KMS-11 (cell line): ENCODE measurements around the gene MEX3C.

ENCODE experiments used
- H2AFZ ChIP-seq: fragments of 200-600 bp; sonication (generic); 2 replicates; pipeline ENCODE4 v1.6.1; 2016; ENCODE audit warnings: antibody characterized with exemption, mixed run types, low read depth
- H3K27ac ChIP-seq: fragments of 200-600 bp; sonication (generic); 2 replicates; pipeline ENCODE4 v1.6.1; 2016; ENCODE audit warnings: mild to moderate bottlenecking, mixed run types
- H3K27me3 ChIP-seq: fragments of 200-600 bp; sonication (generic); 2 replicates; pipeline ENCODE4 v1.6.1; 2017; ENCODE audit warnings: mild to moderate bottlenecking, low read depth, mixed run types, moderate library complexity; ENCODE audit not compliant: insufficient read depth
- H3K36me3 ChIP-seq: fragments of 200-600 bp; sonication (generic); 2 replicates; pipeline ENCODE4 v1.6.1; 2017; ENCODE audit warnings: mild to moderate bottlenecking, mixed run types; ENCODE audit not compliant: insufficient read depth
- H3K4me1 ChIP-seq: fragments of 200-600 bp; sonication (generic); 2 replicates; pipeline ENCODE4 v1.6.1; 2016; ENCODE audit warnings: mild to moderate bottlenecking, low read depth, mixed run types; ENCODE audit not compliant: poor library complexity, severe bottlenecking
- H3K4me2 ChIP-seq: fragments of 200-600 bp; sonication (generic); 2 replicates; pipeline ENCODE4 v1.7.0; 2016; ENCODE audit warnings: mild to moderate bottlenecking, mixed run types
- H3K4me3 ChIP-seq: fragments of 200-600 bp; sonication (generic); IDR thresholded peaks from 2 replicates; pipeline ENCODE4 v1.6.1; 2017; ENCODE audit warnings: low read depth, low read length, mixed read lengths; ENCODE audit not compliant: insufficient read depth
- H3K79me2 ChIP-seq: fragments of 200-600 bp; sonication (generic); 2 replicates; pipeline ENCODE4 v1.6.1; 2016; ENCODE audit warnings: low read depth, mixed run types; ENCODE audit not compliant: insufficient read depth
- H3K9ac ChIP-seq: fragments of 200-600 bp; sonication (generic); 2 replicates; pipeline ENCODE4 v1.6.1; 2016; ENCODE audit warnings: mild to moderate bottlenecking, mixed run types
- H4K20me1 ChIP-seq: fragments of 200-600 bp; sonication (generic); 2 replicates; pipeline ENCODE4 v1.6.1; 2016; ENCODE audit warnings: mild to moderate bottlenecking, mixed run types; ENCODE audit not compliant: insufficient read depth
- CTCF ChIP-seq: fragments of 200-600 bp; sonication (generic); conservative IDR thresholded peaks from 2 replicates; pipeline ENCODE4 v1.6.1; 2017; ENCODE audit warnings: low read depth, mild to moderate bottlenecking, antibody characterized with exemption, low read length, moderate library complexity, mixed read lengths

Gene MEX3C

GRCh38 chr18:51183372-51184090, 13.9 kb downstream of the MEX3C start:
- H3K27me3 ChIP-seq: no peaks in the 10 kb centered on the region
- peak overlapping the region; percentile 6; the same call in 1 of the 2 replicates for H3K4me2 ChIP-seq
- peaks cover 81% of the 10 kb centered on the region for H3K4me1 ChIP-seq
- H3K4me3 ChIP-seq: no peak overlapping the region
- H3K9ac ChIP-seq: no peak overlapping the region
- H2AFZ ChIP-seq: no peak overlapping the region
- no peaks in the 10 kb centered on the region for H3K36me3 ChIP-seq
- H3K27ac ChIP-seq: no peak overlapping the region
- H3K79me2 ChIP-seq: peaks cover 100% of the 10 kb centered on the region
- H4K20me1 ChIP-seq: peaks cover 69% of the 10 kb centered on the region
- TF ChIP-seq CTCF: no peak

- Histone ChIP-seq H3K27ac (no peak overlapping the region), H3K4me1 (peaks cover 74% of the 10 kb centered on the region), H3K27me3 (no peaks in the 10 kb centered on the region), H3K4me3 (no peak overlapping the region), H2AFZ (no peak overlapping the region), H3K79me2 (peaks cover 100% of the 10 kb centered on the region), H4K20me1 (peaks cover 63% of the 10 kb centered on the region), H3K4me2 (peak overlapping the region; percentile 6; the same call in 1 of the 2 replicates), H3K36me3 (no peaks in the 10 kb centered on the region), H3K9ac (no peak overlapping the region)
- TF ChIP-seq CTCF: no peak
These were observed 14.7 kb downstream of the MEX3C start for GRCh38 chr18:51182824-51183223.

GRCh38 chr18:51171625-51172259, 25.7 kb downstream of the MEX3C start:
- Histone ChIP-seq H4K20me1 (peaks cover 16% of the 10 kb centered on the region), H2AFZ (no peak overlapping the region), H3K27ac (peak overlapping the region; percentile 28; the same call in 1 of the 2 replicates), H3K79me2 (peaks cover 50% of the 10 kb centered on the region), H3K9ac (no peak overlapping the region), H3K4me3 (no peak overlapping the region), H3K27me3 (no peaks in the 10 kb centered on the region), H3K4me1 (peaks cover 86% of the 10 kb centered on the region), H3K4me2 (peak overlapping the region; percentile 18), H3K36me3 (peaks cover 11% of the 10 kb centered on the region; the same call in 1 of the 2 replicates)
- no peak for TF ChIP-seq CTCF

GRCh38 chr18:51171223-51171622, 26.3 kb downstream of the MEX3C start:
- H3K27ac ChIP-seq: peak overlapping the region; percentile 28; the same call in 1 of the 2 replicates
- no peak overlapping the region for H3K9ac ChIP-seq
- peaks cover 14% of the 10 kb centered on the region; the same call in 1 of the 2 replicates for H4K20me1 ChIP-seq
- H3K79me2 ChIP-seq: peaks cover 45% of the 10 kb centered on the region
- no peak for TF ChIP-seq CTCF
- H3K4me1 ChIP-seq: peaks cover 91% of the 10 kb centered on the region
- no peak overlapping the region for H2AFZ ChIP-seq
- H3K4me3 ChIP-seq: no peak overlapping the region
- peaks cover 11% of the 10 kb centered on the region; the same call in 1 of the 2 replicates for H3K36me3 ChIP-seq
- peak overlapping the region; percentile 18 for H3K4me2 ChIP-seq
- H3K27me3 ChIP-seq: no peaks in the 10 kb centered on the region
